ENCODE data around the gene ST3GAL2. TPM values are rescaled to one million over a fixed set of nuclear protein-coding genes. Genes with fewer than 3 reads are reported as not detected.
"Not testable (repeated sequence)": the region's sequence is repeated elsewhere in the genome, so short reads cannot be mapped to it uniquely, and the experiment has no call there.

The ST3GAL2 gene
- total RNA-seq, 1 donor from 2014 or later: 67.6 TPM

DNA sequence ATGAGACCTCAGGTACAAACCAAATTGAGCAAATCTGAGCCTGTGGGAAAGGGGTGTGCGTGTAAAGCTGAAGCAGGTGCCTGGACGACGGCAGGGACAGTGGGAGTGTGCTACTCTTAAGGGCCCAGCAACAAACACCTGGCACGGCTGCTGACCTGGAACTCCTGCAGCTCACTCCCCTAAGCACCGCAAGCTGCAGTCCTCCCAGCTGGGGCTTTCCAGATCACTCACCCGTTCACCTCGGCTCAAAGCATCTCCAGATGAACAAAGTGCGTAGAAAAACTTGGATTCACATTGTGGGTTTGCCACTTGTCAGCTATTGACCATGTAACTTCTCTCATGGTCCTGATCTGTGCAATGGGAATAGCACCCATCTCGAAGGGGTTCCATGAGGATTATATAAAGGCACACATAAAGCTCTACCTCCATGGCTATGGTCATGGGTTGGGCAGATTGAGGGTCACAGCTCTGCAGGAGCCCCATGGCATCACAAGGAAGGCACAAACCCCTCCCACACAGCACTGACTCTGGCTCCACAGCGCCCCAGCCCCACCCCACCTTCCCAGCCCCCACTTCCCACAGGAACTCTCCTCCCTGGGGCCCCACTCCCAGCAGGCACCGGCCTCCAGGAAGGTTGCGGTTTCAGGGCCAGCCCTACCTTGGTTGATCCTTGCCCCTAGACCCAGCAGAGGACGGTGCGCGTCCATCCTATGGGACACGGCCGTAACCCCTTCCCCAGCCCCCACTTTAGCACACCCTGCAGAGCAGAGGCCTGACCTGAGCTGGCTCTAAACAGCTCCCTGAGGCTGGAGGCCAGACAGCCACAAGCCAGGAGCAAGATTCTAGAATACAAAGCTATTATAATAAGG is 21.9 kb downstream of the ST3GAL2 start:
- Mint-ChIP-seq H3K27me3 (ENCODE audit: unreplicated experiment) (no peaks in the 10 kb centered on the region), H3K36me3 (ENCODE audit: unreplicated experiment) (peaks cover 5% of the 10 kb centered on the region), H3K4me3 (ENCODE audit: unreplicated experiment) (no peak overlapping the region), H3K27ac (ENCODE audit: unreplicated experiment) (no peak overlapping the region), H3K4me1 (ENCODE audit: unreplicated experiment) (peaks cover 15% of the 10 kb centered on the region), H3K9me3 (ENCODE audit: unreplicated experiment) (no peaks in the 10 kb centered on the region)
- TF ChIP-seq, protein P1, sequence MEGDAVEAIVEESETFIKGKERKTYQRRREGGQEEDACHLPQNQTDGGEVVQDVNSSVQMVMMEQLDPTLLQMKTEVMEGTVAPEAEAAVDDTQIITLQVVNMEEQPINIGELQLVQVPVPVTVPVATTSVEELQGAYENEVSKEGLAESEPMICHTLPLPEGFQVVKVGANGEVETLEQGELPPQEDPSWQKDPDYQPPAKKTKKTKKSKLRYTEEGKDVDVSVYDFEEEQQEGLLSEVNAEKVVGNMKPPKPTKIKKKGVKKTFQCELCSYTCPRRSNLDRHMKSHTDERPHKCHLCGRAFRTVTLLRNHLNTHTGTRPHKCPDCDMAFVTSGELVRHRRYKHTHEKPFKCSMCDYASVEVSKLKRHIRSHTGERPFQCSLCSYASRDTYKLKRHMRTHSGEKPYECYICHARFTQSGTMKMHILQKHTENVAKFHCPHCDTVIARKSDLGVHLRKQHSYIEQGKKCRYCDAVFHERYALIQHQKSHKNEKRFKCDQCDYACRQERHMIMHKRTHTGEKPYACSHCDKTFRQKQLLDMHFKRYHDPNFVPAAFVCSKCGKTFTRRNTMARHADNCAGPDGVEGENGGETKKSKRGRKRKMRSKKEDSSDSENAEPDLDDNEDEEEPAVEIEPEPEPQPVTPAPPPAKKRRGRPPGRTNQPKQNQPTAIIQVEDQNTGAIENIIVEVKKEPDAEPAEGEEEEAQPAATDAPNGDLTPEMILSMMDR (IDR thresholded peaks at IDR 0.05): no peak
- no peak for DNase-seq (ENCODE audit: extremely low spot score, unreplicated experiment)

DNA sequence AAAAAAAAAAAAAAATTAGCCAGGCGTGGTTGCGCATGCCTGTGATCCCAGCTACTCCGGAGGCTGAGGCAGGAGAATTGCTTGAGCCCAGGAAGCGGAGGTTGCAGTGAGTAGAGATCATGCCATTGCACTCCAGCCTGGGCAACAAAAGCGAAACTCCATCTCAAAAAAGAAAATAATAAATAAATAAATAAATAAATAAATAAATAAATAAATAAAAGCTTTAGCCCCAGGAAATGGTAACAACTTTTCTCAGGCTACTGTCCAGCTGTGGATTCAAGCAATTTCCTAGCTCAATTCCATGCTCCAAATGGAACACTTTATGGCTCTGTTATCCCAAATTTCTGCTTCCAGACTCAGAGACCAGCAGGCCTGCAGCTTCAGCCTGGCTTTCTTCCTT is 25.3 kb downstream of the ST3GAL2 start:
- not testable (repeated sequence) for DNase-seq (ENCODE audit: extremely low spot score, unreplicated experiment); H3K4me3 Mint-ChIP-seq (ENCODE audit: unreplicated experiment); H3K27me3 Mint-ChIP-seq (ENCODE audit: unreplicated experiment); H3K9me3 Mint-ChIP-seq (ENCODE audit: unreplicated experiment); H3K27ac Mint-ChIP-seq (ENCODE audit: unreplicated experiment)
- Mint-ChIP-seq H3K36me3 (ENCODE audit: unreplicated experiment) (peaks cover 14% of the 10 kb centered on the region), H3K4me1 (ENCODE audit: unreplicated experiment) (peaks cover 13% of the 10 kb centered on the region)

DNA sequence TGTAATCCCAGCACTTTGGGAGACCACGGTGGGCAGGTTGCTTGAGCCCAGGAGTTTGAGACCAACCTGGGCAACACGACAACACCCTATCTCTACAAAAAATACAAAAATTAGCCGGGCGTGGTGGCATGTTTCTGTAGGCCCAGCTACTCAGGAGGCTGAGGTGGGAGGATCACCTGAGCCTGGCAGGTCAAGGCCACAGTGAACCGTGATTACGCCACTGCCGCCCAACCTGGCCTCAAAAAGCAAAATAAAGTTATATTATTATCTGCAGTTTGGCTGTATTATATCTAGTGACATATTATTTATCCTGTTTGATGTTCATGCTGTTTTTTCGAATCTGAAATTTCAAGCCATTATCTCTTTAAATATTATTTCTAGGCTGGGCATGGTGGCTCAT is 26.5 kb downstream of the ST3GAL2 start:
- H3K4me1 Mint-ChIP-seq (ENCODE audit: unreplicated experiment): peaks cover 13% of the 10 kb centered on the region
- TF ChIP-seq, protein P1 (IDR thresholded peaks at IDR 0.05): no peak
- H3K9me3 Mint-ChIP-seq (ENCODE audit: unreplicated experiment): no peaks in the 10 kb centered on the region
- H3K27ac Mint-ChIP-seq (ENCODE audit: unreplicated experiment): no peak overlapping the region
- H3K27me3 Mint-ChIP-seq (ENCODE audit: unreplicated experiment): no peaks in the 10 kb centered on the region
- peaks cover 14% of the 10 kb centered on the region for H3K36me3 Mint-ChIP-seq (ENCODE audit: unreplicated experiment)
- no peak overlapping the region for H3K4me3 Mint-ChIP-seq (ENCODE audit: unreplicated experiment)
- no peak for DNase-seq (ENCODE audit: extremely low spot score, unreplicated experiment)

DNA sequence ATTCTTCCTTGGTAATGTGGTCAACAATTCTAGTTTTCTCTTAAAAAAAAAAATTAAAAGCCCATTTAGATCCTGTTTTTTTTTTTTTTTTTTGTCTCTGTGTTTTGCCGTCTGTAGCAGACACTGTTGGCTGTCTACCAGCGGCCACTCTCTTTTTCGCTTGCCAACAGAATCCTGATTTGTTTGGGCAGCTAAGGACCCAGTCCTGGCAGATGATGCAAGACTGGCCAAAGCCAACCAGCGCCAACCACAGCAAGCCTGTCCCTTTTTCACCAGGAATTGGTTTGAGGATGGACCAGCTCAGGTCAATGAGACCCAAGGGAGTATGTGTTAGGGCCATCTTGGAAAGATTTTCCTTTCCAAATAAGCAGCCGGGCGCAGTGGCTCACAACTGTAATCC is 28.2 kb downstream of the ST3GAL2 start:
- H3K36me3 Mint-ChIP-seq (ENCODE audit: unreplicated experiment): peaks cover 18% of the 10 kb centered on the region
- TF ChIP-seq, protein P1 (IDR thresholded peaks at IDR 0.05): no peak
- H3K4me3 Mint-ChIP-seq (ENCODE audit: unreplicated experiment): no peak overlapping the region
- H3K9me3 Mint-ChIP-seq (ENCODE audit: unreplicated experiment): no peaks in the 10 kb centered on the region
- peaks cover 13% of the 10 kb centered on the region for H3K4me1 Mint-ChIP-seq (ENCODE audit: unreplicated experiment)
- DNase-seq (ENCODE audit: extremely low spot score, unreplicated experiment): no peak
- no peaks in the 10 kb centered on the region for H3K27me3 Mint-ChIP-seq (ENCODE audit: unreplicated experiment)
- no peak overlapping the region for H3K27ac Mint-ChIP-seq (ENCODE audit: unreplicated experiment)

- H3K27me3 Mint-ChIP-seq (ENCODE audit: unreplicated experiment): no peaks in the 10 kb centered on the region
- no peak for DNase-seq (ENCODE audit: extremely low spot score, unreplicated experiment)
- no peaks in the 10 kb centered on the region for H3K9me3 Mint-ChIP-seq (ENCODE audit: unreplicated experiment)
- H3K27ac Mint-ChIP-seq (ENCODE audit: unreplicated experiment): peak overlapping the region; percentile 62
- peaks cover 24% of the 10 kb centered on the region for H3K36me3 Mint-ChIP-seq (ENCODE audit: unreplicated experiment)
- no peak overlapping the region for H3K4me3 Mint-ChIP-seq (ENCODE audit: unreplicated experiment)
- peaks cover 24% of the 10 kb centered on the region for H3K4me1 Mint-ChIP-seq (ENCODE audit: unreplicated experiment)
- TF ChIP-seq, protein P1 (IDR thresholded peaks at IDR 0.05): no peak
Observed at GRCh38 chr16:70407811-70408274, 31.1 kb downstream of the ST3GAL2 start.

DNA sequence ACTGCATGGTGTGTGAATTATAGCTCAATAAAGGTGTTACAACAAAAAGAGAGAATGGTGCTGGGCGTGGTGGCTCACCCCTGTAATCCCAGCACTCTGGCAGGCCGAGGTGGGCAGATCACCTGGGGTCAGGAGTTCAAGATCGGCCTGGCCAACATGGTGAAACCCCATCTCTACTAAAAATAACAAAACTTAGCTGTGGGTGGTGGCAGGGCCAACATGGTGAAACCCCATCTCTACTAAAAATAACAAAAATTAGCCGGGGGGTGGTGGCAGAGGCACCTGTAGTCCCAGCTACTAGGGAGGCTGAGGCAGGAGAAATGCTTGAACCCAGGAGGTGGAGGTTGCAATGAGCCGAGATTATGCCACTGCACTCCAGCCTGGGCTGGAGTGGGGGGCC is 32.8 kb downstream of the ST3GAL2 start:
- peaks cover 16% of the 10 kb centered on the region for H3K36me3 Mint-ChIP-seq (ENCODE audit: unreplicated experiment)
- H3K4me3 Mint-ChIP-seq (ENCODE audit: unreplicated experiment); DNase-seq (ENCODE audit: extremely low spot score, unreplicated experiment); H3K9me3 Mint-ChIP-seq (ENCODE audit: unreplicated experiment); H3K27ac Mint-ChIP-seq (ENCODE audit: unreplicated experiment); H3K27me3 Mint-ChIP-seq (ENCODE audit: unreplicated experiment): not testable (repeated sequence)
- H3K4me1 Mint-ChIP-seq (ENCODE audit: unreplicated experiment): peaks cover 27% of the 10 kb centered on the region
